K562 (cell line): ENCODE measurements around the gene CEP44. TPM values are rescaled to one million over a fixed set of nuclear protein-coding genes. Genes with fewer than 3 reads are reported as not detected.

ENCODE experiments used
- ATAC-seq: fragments of 200-7000 bp; cut with Tn5 transposase; 3 replicates; pipeline ENCODE4 v1.9.1; 2020; ENCODE audit warnings: moderate library complexity
- BruUV-seq: library from RNA; stranded (reverse); fragments of 400-500 nt; replicated peaks from 2 replicates; lab custom pipeline; 2021; lab: Mats Ljungman, UMichigan
- CTCF ChIA-PET: fragments of 300-600 bp; formaldehyde crosslinking; extraction: SDS; loops from one replicate; lab custom pipeline; 2021; ENCODE audit warnings: low intra/inter-chr PET ratio; lab: Yijun Ruan, JAX
- POLR2A ChIA-PET: fragments of 300-600, 350-650 bp; sonication (Branson Sonifier 250); formaldehyde crosslinking; extraction: SDS; loops from one replicate; lab custom pipeline; 2021; ENCODE audit warnings: antibody characterized with exemption, inconsistent platforms; lab: Yijun Ruan, JAX
- DNase-seq, 4 experiments: peaks; one replicate each; pipeline versions ENCODE4 v3.0.0 to v3.0.0-alpha.2; 2011 to 2018; ENCODE audit warnings: low spot score in 3 of 4, mixed read lengths in 3 of 4; ENCODE audit errors: extremely low read depth in 1 of 4
- FAIRE-seq: peaks from 2 replicates; lab custom pipeline; 2011; peaks lifted over from hg19 to GRCh38; lab: Jason Lieb, UNC
- H2AFZ ChIP-seq: 2 replicates; pipeline ENCODE4 v1.6.0; 2011; ENCODE audit warnings: low read depth, low read length, control low read depth, inconsistent platforms
- H3K27ac ChIP-seq: fragments of 200-600 bp; 3 replicates; pipeline ENCODE4 v1.8.0; 2011; ENCODE audit warnings: low read depth, mild to moderate bottlenecking, control low read depth, inconsistent platforms, low read length, moderate library complexity, mixed read lengths; ENCODE audit errors: extremely low read depth
- H3K27me3 ChIP-seq, 2 experiments: fragments of 300-600 bp in 1 of 2; 2 replicates in 1 of 2; 3 replicates in 1 of 2; pipeline versions ENCODE4 v1.6.0 to v1.8.0; 2011; ENCODE audit warnings: inconsistent platforms in 2 of 2, low read length in 2 of 2, mild to moderate bottlenecking in 1 of 2, mixed read lengths in 1 of 2, moderate library complexity in 1 of 2; ENCODE audit not compliant: control insufficient read depth in 2 of 2, insufficient read depth in 2 of 2
- H3K36me3 ChIP-seq: fragments of 300-600 bp; 3 replicates; pipeline ENCODE4 v1.8.0; 2011; ENCODE audit warnings: mild to moderate bottlenecking, low read length, inconsistent platforms; ENCODE audit not compliant: control insufficient read depth, insufficient read depth
- H3K4me1 ChIP-seq, 2 experiments: fragments of 200-600 bp in 1 of 2; replicated peaks in 1 of 2; 2 replicates in 1 of 2; 3 replicates in 1 of 2; pipeline versions ENCODE4 v1.5.1 to v1.8.0; 2011; ENCODE audit warnings: inconsistent platforms in 2 of 2, low read length in 2 of 2, mild to moderate bottlenecking in 1 of 2, mixed read lengths in 1 of 2, moderate library complexity in 1 of 2; ENCODE audit not compliant: control insufficient read depth in 2 of 2, insufficient read depth in 2 of 2
- H3K4me2 ChIP-seq: 2 replicates; pipeline ENCODE4 v1.6.1; 2011; ENCODE audit warnings: low read length, control low read depth, inconsistent platforms, mixed read lengths; ENCODE audit not compliant: insufficient read depth
- H3K4me3 ChIP-seq: fragments of 200-600 bp; sonication (generic), shearing (Covaris generic); 2 replicates; pipeline ENCODE4 v1.5.1; 2016; ENCODE audit warnings: control low read depth, inconsistent platforms
- H3K79me2 ChIP-seq: fragments of 200-600 bp; 3 replicates; pipeline ENCODE4 v1.8.0; 2011; ENCODE audit warnings: low read length, inconsistent platforms; ENCODE audit not compliant: control insufficient read depth, insufficient read depth
- H3K9ac ChIP-seq, 2 experiments: 2 replicates each; pipeline versions ENCODE4 v1.6.0 to v1.6.1; 2011; ENCODE audit warnings: low read depth in 2 of 2, low read length in 2 of 2, control low read depth in 1 of 2, inconsistent platforms in 1 of 2, mild to moderate bottlenecking in 1 of 2, mixed read lengths in 1 of 2; ENCODE audit not compliant: insufficient read depth in 1 of 2
- H3K9me1 ChIP-seq: one replicate; pipeline ENCODE4 v1.6.0; 2011; ENCODE audit warnings: inconsistent platforms, mild to moderate bottlenecking, low read length, moderate library complexity; ENCODE audit not compliant: control insufficient read depth, insufficient read depth
- H3K9me3 ChIP-seq: replicated peaks from 2 replicates; pipeline ENCODE4 v1.5.1; 2011; ENCODE audit warnings: low read depth, low read length, inconsistent platforms; ENCODE audit not compliant: control insufficient read depth, insufficient read depth
- H4K20me1 ChIP-seq: replicated peaks from 2 replicates; pipeline ENCODE4 v1.6.1; 2011; ENCODE audit warnings: low read length, inconsistent platforms, mixed read lengths; ENCODE audit not compliant: control insufficient read depth, insufficient read depth
- CAMTA2 ChIP-seq: fragments of 250-450 bp; sonication (Bioruptor Pico); conservative IDR thresholded peaks from 2 replicates; pipeline ENCODE4 v1.5.1; 2022
- EZH2 ChIP-seq: IDR thresholded peaks from 2 replicates; pipeline ENCODE4 v1.6.1; 2012; ENCODE audit warnings: low read depth, mild to moderate bottlenecking, inconsistent platforms, low read length, borderline replicate concordance
- GATA2 ChIP-seq: sonication (generic); formaldehyde crosslinking; IDR thresholded peaks from 2 replicates; pipeline ENCODE4 v1.4.0; 2020; ENCODE audit warnings: mild to moderate bottlenecking, missing genetic modification reagents
- HNRNPK ChIP-seq: fragments of 200-400 bp; formaldehyde crosslinking; IDR thresholded peaks from one replicate; pipeline ENCODE4 v1.6.1; 2018; ENCODE audit warnings: mild to moderate bottlenecking, low read depth, low read length; ENCODE audit not compliant: poor library complexity, severe bottlenecking
- MAFF ChIP-seq: IDR thresholded peaks from 2 replicates; pipeline ENCODE4 v1.6.1; 2012; ENCODE audit warnings: low read length, improper control_type of control experiment
- MTA1 ChIP-seq: fragments of 450-650 bp; IDR thresholded peaks from 2 replicates; pipeline ENCODE4 v1.6.1; 2017; ENCODE audit warnings: borderline replicate concordance
- MTF1 ChIP-seq: fragments of 250-450 bp; sonication (Bioruptor Pico); IDR thresholded peaks from 2 replicates; pipeline ENCODE4 v1.9.0; 2021; ENCODE audit warnings: moderate library complexity, mild to moderate bottlenecking, inconsistent platforms, borderline replicate concordance
- ZFP1 ChIP-seq: fragments of 450-650 bp; formaldehyde crosslinking; IDR thresholded peaks from 2 replicates; pipeline ENCODE4 v1.4.0; 2020; ENCODE audit warnings: mild to moderate bottlenecking, mixed read lengths
- ZNF263 ChIP-seq: sonication (generic); formaldehyde crosslinking; IDR thresholded peaks from 2 replicates; pipeline ENCODE4 v1.8.0; 2022; ENCODE audit warnings: mild to moderate bottlenecking, missing genetic modification reagents, borderline replicate concordance
- ZNF431 ChIP-seq: sonication (generic); formaldehyde crosslinking; IDR thresholded peaks from 2 replicates; pipeline ENCODE4 v1.8.0; 2022; ENCODE audit warnings: mild to moderate bottlenecking, missing genetic modification reagents
- ZNF586 ChIP-seq: fragments of 450-650 bp; formaldehyde crosslinking; conservative IDR thresholded peaks from 2 replicates; pipeline ENCODE4 v1.4.0; 2020; ENCODE audit warnings: mild to moderate bottlenecking, moderate library complexity
- WGBS: fragments of 100-300 bp; shearing (Covaris generic); methylation state at CpG from one replicate; pipeline ENCODE4 v1.1.6; 2016; ENCODE audit warnings: low coverage, mixed read lengths; ENCODE audit not compliant: insufficient coverage; ENCODE audit errors: missing lambda C conversion rate; 5-methylcytosine and 5-hydroxymethylcytosine counted together
- in situ Hi-C: fragments of 300-500 bp; cut with MboI; formaldehyde crosslinking; loops from 4 replicates; pipeline ENCODE4 v1.15.0; 2018; ENCODE audit warnings: inconsistent platforms, mixed read lengths
- intact Hi-C: fragments of 100-400 bp; cut with micrococcal nuclease; formaldehyde crosslinking; loops from 2 replicates; pipeline ENCODE4 v1.14.2; 2022
- polyA plus RNA-seq, 8 experiments: library from polyadenylated mRNA; depleted of rRNA in 4 of 8; stranded (reverse) in 5 of 8; unstranded in 3 of 8; fragments of >200 nt; fragmentation: Nextera tagmentation in 2 of 8; fragmentation: Illumina TruSeq in 1 of 8; extraction: Ambion mirVana in 2 of 8; extraction: Trizol in 1 of 8; gene quantifications; 2 replicates each; pipeline versions ENCODE4 v1.2.1 to v1.2.3, GENCODE V29; 2011 to 2014; ENCODE audit warnings: inconsistent platforms in 1 of 8, missing spikeins in 1 of 8
- total RNA-seq, 7 experiments: library from RNA; depleted of rRNA in 6 of 7; stranded (reverse); fragments of >200 nt in 6 of 7; fragmentation: Illumina TruSeq in 2 of 7; extraction: Trizol in 2 of 7; gene quantifications; 2 replicates each; pipeline versions ENCODE4 v1.2.1 to v1.2.3, GENCODE V29; 2011 to 2021; ENCODE audit warnings: low replicate concordance in 1 of 7
- TF ChIP-seq, protein P1 (sequence below): sonication (generic); formaldehyde crosslinking; IDR thresholded peaks from 2 replicates; pipeline ENCODE4 v1.8.0; 2022; ENCODE audit warnings: mild to moderate bottlenecking, missing genetic modification reagents
- TF ChIP-seq, protein P2 (sequence below): sonication (generic); formaldehyde crosslinking; IDR thresholded peaks from 2 replicates; pipeline ENCODE4 v1.8.0; 2023; ENCODE audit warnings: mild to moderate bottlenecking, missing genetic modification reagents
- TF ChIP-seq, protein P3 (sequence below): fragments of 250-450 bp; sonication (Bioruptor Pico); IDR thresholded peaks from 2 replicates; pipeline ENCODE4 v1.8.0; 2022; ENCODE audit warnings: inconsistent platforms

Gene CEP44
- total and polyA plus RNA-seq, 9 of the 15 experiments (the other 6 are each of a cell fraction or from before 2014, with no cell fraction given), result 19.6 to 45.0 (median 24.4) TPM

DNA sequence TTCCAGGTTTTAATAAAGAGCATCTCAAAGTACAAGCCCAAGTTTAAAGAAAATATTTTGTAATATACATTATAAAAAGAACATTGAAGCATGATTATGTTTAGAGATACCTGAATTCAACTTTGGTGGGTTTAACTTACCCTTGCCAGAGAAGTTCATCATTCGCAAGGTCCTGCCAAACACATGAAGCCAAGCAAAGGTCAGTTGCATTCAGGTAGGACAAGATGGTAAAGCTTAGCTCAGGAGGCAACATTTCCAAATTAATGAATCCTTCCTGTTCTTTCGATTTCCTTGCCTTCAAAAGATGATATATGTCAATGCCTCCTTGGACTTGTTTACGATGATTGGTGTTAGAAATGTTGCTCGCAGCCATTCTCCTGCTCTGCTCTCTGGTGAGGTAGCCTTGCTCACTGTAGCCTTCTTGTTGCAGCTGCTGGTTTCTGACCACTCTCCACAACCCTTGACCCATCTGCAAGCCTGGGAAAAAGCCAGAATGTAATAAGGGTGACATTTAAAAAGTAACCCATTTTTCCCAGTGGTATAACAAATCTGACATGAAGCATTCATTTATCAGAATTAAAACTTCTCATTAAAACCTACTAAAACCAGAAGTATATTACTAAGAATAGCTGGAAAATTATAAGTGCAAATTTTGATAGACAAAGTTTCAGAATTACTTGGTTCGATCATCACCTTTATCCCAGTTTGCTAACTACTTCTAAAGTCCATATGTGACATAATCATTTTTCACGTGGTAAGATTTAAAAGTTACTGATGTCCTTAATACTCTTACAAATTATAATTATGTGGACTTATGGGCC, 20.9 kb upstream of the CEP44 start:
- Histone ChIP-seq H3K4me2 (no peak overlapping the region), H3K9me3 (no peaks in the 10 kb centered on the region), H2AFZ (no peak overlapping the region), H3K4me3 (no peak overlapping the region), H3K27me3 (no peaks in the 10 kb centered on the region), H3K4me1 (no peaks in the 10 kb centered on the region), H4K20me1 (no peaks in the 10 kb centered on the region), H3K27ac (no peak overlapping the region), H3K9ac (no peak overlapping the region), H3K36me3 (peaks cover 8% of the 10 kb centered on the region; the same call in 2 of the 3 replicates), H3K9me1 (no peaks in the 10 kb centered on the region), H3K79me2 (peaks cover 23% of the 10 kb centered on the region)
- DNase-seq (no peak), ATAC-seq (peak; percentile 65), FAIRE-seq (no peak)
- 75% methylated on average over 6 of the region's 6 CpGs for WGBS
- in situ Hi-C loops, result no loop called here
- intact Hi-C loops, result no loop called here
- CTCF ChIA-PET, result no interaction called here
- BruUV-seq, result no TSS peak
- POLR2A ChIA-PET, result interaction anchor here (0.5 to 1.4 kb wide), 2 partner anchors 16 to 472 kb away, joined by 3 read pairs; no protein-coding TSS in a partner anchor
- TF ChIP-seq EZH2, result no peak
- TF ChIP-seq ZNF263 (CRISPR knock-in tag), result no peak
- TF ChIP-seq ZNF431 (CRISPR knock-in tag), result no peak
- no peak for TF ChIP-seq GATA2 (CRISPR knock-in tag)
- no peak for TF ChIP-seq ZNF586 (CRISPR knock-in tag)
- TF ChIP-seq MAFF, result no peak
- no peak for TF ChIP-seq ZFP1 (CRISPR knock-in tag)
- TF ChIP-seq, protein P1, sequence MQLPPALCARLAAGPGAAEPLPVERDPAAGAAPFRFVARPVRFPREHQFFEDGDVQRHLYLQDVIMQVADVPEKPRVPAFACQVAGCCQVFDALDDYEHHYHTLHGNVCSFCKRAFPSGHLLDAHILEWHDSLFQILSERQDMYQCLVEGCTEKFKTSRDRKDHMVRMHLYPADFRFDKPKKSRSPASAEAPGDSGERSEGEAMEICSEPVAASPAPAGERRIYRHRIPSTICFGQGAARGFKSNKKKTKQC, result no peak
- no peak for TF ChIP-seq CAMTA2 (CRISPR knock-in tag)
- TF ChIP-seq MTA1, result no peak
- TF ChIP-seq, protein P2, sequence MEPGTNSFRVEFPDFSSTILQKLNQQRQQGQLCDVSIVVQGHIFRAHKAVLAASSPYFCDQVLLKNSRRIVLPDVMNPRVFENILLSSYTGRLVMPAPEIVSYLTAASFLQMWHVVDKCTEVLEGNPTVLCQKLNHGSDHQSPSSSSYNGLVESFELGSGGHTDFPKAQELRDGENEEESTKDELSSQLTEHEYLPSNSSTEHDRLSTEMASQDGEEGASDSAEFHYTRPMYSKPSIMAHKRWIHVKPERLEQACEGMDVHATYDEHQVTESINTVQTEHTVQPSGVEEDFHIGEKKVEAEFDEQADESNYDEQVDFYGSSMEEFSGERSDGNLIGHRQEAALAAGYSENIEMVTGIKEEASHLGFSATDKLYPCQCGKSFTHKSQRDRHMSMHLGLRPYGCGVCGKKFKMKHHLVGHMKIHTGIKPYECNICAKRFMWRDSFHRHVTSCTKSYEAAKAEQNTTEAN, result no peak
- TF ChIP-seq MTF1 (CRISPR knock-in tag), result no peak
- TF ChIP-seq, protein P3, sequence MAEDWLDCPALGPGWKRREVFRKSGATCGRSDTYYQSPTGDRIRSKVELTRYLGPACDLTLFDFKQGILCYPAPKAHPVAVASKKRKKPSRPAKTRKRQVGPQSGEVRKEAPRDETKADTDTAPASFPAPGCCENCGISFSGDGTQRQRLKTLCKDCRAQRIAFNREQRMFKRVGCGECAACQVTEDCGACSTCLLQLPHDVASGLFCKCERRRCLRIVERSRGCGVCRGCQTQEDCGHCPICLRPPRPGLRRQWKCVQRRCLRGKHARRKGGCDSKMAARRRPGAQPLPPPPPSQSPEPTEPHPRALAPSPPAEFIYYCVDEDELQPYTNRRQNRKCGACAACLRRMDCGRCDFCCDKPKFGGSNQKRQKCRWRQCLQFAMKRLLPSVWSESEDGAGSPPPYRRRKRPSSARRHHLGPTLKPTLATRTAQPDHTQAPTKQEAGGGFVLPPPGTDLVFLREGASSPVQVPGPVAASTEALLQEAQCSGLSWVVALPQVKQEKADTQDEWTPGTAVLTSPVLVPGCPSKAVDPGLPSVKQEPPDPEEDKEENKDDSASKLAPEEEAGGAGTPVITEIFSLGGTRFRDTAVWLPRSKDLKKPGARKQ, result no peak
- TF ChIP-seq HNRNPK, result no peak
